ENCODE measurements around the gene UBALD2. TPM values are rescaled to one million over a fixed set of nuclear protein-coding genes. Genes with fewer than 3 reads are reported as not detected.
"Not testable (repeated sequence)": the region's sequence is repeated elsewhere in the genome, so short reads cannot be mapped to it uniquely, and the experiment has no call there.

The UBALD2 gene
- total RNA-seq, 1 donor: 31.0 TPM

DNA sequence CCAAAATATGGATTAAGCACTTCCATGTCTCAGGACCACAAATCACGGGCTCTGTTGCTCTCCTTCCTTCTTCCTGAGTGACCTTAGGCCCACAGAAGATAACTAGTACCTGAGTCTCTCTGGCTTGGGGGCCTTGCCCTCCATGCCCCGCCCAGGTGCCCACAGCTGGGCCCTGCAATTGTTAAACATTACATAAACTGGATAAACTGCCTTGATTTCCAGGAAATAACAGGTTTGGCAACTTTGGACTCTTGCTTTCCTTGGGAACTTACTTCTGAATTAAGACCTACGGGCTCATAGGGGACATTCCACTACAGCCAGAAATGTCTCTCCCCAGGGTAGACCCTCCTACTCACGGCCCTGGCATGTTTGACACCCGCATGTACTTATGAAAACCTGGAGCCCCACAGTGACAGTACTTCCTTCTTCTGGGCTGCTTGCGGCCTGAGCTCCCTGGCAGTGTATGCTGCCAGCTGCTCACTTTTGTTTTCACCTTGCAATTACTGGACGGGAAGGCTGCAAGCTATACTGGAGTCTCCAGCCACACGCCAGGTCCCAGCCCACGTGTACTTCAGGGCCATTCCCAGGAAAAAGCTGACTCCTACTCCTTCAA is 2.3 kb upstream of the UBALD2 start:
- peak in 2 of 3 donors; percentile 73 to 82 for DNase-seq (ENCODE audit: low read depth in 2 of 3, low spot score in 2 of 3)

- no peak for DNase-seq (ENCODE audit: low read depth in 2 of 3, low spot score in 2 of 3)
Measured at GRCh38 chr17:76263896-76264295, 1.3 kb upstream of the UBALD2 start.

GRCh38 chr17:76264425-76264754 is 758 bp upstream of the UBALD2 start:
- no peak for DNase-seq (ENCODE audit: low read depth in 2 of 3, low spot score in 2 of 3)

DNA sequence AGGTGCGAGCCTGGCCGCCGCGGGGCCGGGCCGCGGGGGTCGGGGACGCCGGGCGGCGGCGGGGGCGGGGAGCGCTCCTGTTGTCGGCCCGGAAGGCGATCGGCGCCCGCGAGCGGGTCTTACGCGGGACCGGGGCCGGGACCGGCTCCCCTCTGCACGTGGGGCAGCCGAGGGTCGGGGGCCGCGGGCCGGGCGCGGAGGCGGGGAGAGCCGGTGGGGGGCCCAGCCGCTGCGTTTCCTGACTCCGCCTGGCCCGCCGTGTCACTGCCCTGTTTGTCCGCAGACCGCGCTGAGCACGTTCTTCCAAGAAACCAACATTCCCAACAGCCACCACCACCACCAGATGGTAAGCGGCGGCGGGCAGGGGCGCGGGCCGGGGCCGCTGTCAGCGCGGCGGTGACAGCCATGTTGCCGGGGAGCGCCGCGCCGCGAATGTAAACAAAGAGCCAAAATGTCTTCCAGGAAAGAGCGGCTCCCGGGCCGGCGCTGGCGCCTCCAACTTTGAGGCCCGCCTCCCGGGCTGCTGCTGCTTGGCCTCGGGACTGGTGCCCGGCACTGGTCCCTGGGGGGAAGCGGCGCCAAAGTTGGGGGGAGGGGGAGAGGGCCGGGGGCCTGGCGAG is 586 bp downstream of the UBALD2 start:
- peak in 1 of 3 donors; percentile 47 for DNase-seq (ENCODE audit: low read depth in 2 of 3, low spot score in 2 of 3)

DNA sequence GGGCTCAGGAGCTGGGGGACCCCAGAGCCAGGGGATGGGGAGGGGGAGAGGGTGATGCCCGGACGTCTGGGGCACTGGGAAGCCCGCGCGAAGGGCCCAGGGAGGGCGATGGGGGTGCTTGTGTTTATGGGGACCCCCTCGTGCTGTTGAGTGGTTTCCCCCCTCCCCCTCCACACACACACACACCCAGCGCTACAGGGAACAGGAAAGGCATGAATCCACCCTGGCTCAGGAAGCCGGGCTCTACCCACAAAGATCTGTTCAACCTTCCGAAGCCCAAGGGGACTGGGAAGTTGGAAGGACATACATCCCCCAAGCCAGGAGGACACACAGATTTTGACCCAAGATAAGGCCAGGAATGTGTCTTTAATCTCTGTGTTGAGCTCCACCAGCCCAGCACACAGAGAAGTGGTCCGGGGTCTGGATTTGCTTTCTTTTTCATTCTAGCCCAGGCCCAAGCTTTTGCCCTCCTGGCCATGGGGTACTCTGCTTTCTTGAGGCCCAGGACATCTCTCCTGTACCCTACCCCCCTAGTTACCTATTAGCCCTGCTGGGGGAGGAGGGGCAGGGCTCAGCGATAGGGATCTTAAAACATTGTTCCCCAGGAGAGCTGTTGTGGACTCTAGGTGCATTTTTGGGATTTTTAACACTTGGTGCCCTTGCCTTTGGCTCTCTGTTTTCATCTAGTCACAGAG is 1.2 kb downstream of the UBALD2 start:
- DNase-seq (ENCODE audit: low read depth in 2 of 3, low spot score in 2 of 3): no peak

GRCh38 chr17:76267051-76267576 is 2.0 kb downstream of the UBALD2 start:
- no peak for DNase-seq (ENCODE audit: low read depth in 2 of 3, low spot score in 2 of 3)

DNA sequence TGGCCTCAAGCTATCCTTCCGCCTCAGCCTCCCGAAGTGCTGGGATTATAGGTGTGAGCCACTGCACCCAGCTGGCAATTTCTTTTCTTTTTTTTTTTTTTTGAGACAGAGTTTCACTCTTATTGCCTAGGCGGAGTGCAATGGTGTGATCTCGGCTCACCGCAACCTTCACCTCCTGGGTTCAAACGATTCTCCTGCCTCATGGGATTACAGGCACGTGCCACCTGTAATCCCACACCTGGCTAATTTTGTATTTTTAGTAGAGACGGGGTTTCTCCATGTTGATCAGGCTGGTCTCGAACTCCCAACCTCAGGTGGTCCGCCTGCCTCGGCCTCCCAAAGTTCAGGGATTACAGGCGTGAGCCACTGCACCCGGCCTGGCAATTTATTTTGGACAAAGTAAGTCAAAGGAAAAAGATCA is 2.4 kb downstream of the UBALD2 start:
- not testable (repeated sequence) for DNase-seq (ENCODE audit: low read depth in 2 of 3, low spot score in 2 of 3)

- peak in 2 of 3 donors; percentile 71 to 77 for DNase-seq (ENCODE audit: low read depth in 2 of 3, low spot score in 2 of 3)
Measured at GRCh38 chr17:76268015-76268749, 3.0 kb downstream of the UBALD2 start.

DNA sequence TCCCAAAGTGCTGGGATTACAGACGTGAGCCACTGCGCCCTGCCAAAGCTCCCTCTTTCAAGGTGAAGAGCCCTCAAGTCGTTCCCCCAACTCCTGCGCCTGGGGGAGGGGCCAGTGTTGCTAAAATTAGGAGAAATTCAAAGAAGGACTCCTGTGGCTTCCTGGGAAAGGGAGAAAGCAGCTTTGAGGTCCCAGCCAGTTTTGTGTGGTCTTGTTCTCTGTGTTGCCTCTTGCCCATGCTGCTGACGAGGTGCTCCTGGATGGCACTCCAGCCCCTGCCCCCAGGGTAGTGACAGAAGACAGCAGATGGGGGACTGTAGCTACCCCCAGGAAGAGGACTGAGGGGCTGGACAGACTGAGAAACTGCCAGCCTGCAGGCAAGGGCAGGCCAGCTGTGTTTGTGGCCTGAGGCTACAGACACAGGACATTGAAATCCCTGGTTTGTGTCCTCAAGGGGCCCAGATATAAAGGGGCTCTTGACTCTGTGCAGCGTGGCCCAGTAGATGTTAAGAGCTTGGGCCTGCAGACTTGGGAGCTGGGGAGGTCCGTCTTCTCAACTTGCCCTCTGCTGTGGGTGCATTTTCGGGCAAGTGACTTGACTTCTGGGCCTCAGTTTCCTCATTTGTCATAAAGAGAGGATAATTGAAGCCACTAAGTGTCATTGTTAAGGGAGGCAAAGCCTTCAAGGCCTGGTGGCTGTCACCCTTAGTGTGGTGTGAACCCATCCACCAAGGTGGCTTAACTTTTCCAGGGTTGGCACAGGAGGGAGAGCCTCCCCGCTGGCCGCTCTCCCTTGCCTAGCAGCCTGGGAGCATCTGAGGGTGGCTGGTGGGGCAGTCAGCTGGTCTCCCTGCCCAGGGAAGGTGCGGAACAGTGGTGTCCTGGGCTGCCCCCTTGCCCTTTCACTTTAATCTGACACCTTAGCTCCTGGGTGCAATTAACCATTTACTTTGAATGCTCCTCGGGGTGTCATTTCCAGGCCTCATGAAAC is 4.1 kb downstream of the UBALD2 start:
- no peak for DNase-seq (ENCODE audit: low read depth in 2 of 3, low spot score in 2 of 3)

DNA sequence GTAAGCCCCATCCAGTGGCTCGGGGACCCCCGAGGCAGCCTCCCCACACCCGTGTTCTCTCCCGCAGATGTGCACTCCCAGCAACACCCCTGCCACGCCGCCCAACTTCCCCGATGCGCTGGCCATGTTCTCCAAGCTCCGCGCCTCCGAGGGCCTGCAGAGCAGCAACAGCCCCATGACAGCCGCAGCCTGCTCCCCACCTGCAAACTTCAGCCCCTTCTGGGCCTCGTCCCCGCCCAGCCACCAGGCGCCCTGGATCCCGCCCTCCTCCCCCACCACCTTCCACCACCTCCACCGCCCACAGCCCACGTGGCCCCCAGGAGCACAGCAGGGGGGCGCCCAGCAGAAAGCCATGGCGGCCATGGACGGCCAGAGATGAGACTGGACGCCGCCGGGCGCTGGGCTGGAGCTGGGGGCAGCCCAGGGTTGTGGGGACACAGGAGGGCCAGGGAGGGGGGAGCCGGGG is 5.0 kb downstream of the UBALD2 start:
- no peak for DNase-seq (ENCODE audit: low read depth in 2 of 3, low spot score in 2 of 3)

DNA sequence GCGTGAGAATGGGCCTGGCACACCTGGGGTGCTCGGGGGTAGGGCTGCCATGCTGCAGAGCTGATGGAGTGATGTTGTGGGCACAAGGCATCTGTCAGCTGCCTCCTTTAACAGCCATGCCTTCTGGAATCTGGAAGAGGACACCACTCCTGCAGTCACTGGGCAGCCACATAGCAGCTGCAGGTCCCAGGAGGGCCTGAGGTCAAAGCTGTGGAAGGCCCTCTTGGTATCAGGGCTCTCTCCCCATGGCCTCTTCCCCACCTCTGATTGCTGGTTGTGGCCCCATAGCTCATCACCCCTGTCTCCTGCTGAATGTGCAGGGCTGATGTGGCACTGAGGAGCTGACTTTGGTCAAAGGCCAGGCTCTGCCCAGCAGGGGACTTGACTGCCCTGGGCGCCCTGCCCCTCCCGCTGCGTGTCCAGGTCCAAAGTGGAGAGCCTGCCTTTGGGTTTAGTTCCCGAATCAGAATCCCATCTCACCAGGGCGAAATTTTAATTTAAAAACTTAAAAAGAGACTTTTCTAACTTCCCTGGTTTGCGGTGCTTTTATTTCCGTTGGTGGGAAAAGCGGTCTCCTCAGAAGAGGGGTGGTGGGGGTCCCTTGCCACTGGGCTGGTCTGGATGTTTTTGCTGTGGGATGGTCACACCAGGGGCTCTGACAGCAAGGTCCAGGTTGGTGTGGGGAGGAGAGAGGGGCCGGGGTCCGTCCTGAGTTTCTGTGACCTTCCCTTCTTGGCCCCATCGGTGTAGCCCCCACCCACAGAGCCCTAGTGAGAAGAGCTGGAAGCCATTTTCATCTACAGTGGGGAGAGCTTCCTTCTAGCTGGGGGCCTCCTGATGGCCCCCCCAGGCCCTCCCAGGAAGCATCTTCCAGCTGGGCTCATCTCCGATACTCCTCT is 5.9 kb downstream of the UBALD2 start:
- DNase-seq (ENCODE audit: low read depth in 2 of 3, low spot score in 2 of 3): no peak

- peak in 2 of 3 donors; percentile 68 to 69 for DNase-seq (ENCODE audit: low read depth in 2 of 3, low spot score in 2 of 3)
Measured at GRCh38 chr17:76271669-76272540, 6.8 kb downstream of the UBALD2 start.

DNA sequence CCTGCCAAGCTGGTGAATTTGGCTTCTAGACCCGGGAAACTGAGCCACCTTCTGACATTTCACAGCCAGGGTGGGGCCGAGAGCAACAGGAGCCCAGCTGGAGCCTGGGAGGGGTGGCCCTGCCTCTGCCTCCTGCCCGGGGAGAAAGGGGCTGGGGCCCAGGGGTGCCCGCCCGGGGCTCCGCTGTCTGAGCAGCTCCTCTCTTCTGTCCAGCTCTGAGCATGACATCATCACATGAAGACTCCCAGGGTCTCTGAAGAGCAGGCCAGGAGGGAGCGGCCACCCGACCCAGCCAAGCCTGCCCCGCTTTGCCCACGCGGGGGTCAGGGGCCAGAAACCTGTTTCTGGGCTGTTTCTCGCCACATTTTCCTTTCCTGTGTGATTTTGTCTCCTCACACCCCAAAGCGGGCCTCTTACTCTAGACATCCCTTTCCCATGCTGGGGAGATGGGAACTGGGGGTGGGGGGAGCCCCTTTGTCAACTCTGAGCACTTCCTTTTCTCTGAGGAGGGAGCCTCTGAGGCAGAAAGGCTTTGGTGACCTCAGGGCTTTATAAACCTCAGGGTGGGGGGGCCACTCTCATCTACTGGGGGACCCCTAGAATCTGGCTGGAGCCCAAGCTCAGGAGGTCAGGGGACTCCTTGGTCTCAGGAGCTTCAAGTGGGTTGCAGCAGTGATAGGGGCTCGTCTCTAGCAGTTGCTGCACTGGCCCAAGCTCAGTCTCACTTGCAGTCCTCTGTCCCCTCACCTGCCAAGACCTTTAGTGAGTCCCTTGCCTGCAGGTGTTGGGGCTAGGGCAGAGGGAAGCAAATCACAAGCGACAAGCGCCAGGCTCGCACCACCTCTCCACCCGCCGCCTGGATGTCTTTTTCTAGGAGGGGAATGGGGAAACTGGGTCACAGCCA is 7.6 kb downstream of the UBALD2 start:
- no peak for DNase-seq (ENCODE audit: low read depth in 2 of 3, low spot score in 2 of 3)

- DNase-seq (ENCODE audit: low read depth in 2 of 3, low spot score in 2 of 3): no peak
Measured at GRCh38 chr17:76273445-76274111, 8.4 kb downstream of the UBALD2 start.

- DNase-seq (ENCODE audit: low read depth in 2 of 3, low spot score in 2 of 3): no peak
Measured at GRCh38 chr17:76274112-76274956, 9.2 kb downstream of the UBALD2 start.

Data from hematopoietic multipotent progenitor cell (in vitro differentiated cells).